GM12878 (cell line): ENCODE measurements around the gene HP1BP3. TPM values are rescaled to one million over a fixed set of nuclear protein-coding genes. Genes with fewer than 3 reads are reported as not detected.

Experiments
- ATAC-seq: fragments of 200-7000 bp; cut with Tn5 transposase; 3 replicates; pipeline ENCODE4 v1.9.1; 2020; ENCODE audit warnings: mild to moderate bottlenecking, moderate library complexity
- BruUV-seq: library from RNA; stranded (reverse); fragments of 400-500 nt; replicated peaks from 2 replicates; lab custom pipeline; 2021; lab: Mats Ljungman, UMichigan
- CTCF ChIA-PET: fragments of 300-600 bp; sonication (Branson Sonifier 250); formaldehyde crosslinking; extraction: SDS; loops from one replicate; lab custom pipeline; 2021; ENCODE audit warnings: inconsistent platforms; lab: Yijun Ruan, JAX
- POLR2A ChIA-PET: fragments of 350-600 bp; formaldehyde crosslinking; extraction: SDS; loops from one replicate; lab custom pipeline; 2021; ENCODE audit warnings: inconsistent platforms; lab: Charles Lee
- RAD21 ChIA-PET: fragments of 300-600 bp; sonication (Branson Sonifier 250); formaldehyde crosslinking; loops from one replicate; lab custom pipeline; 2023; ENCODE audit warnings: antibody characterized with exemption; ENCODE audit not compliant: unreplicated experiment; lab: Charles Lee
- SMC1A ChIA-PET: fragments of 300-600 bp; sonication (Branson Sonifier 250); formaldehyde crosslinking; loops from one replicate; lab custom pipeline; 2023; ENCODE audit not compliant: unreplicated experiment, uncharacterized antibody; lab: Charles Lee
- DNase-seq: peaks from one replicate; pipeline ENCODE4 v3.0.0-alpha.2; 2011; ENCODE audit warnings: low read depth, low spot score
- FAIRE-seq: peaks from 3 replicates; lab custom pipeline; 2011; peaks lifted over from hg19 to GRCh38; lab: Jason Lieb, UNC
- H2AFZ ChIP-seq: 2 replicates; pipeline ENCODE4 v1.6.0; 2011; ENCODE audit warnings: low read depth, low read length, control low read depth; ENCODE audit not compliant: control insufficient read depth
- H3K27ac ChIP-seq: 2 replicates; pipeline ENCODE4 v1.5.1; 2011; ENCODE audit warnings: control low read depth; ENCODE audit not compliant: control insufficient read depth, insufficient read depth
- H3K27me3 ChIP-seq, 2 experiments: replicated peaks in 1 of 2; 2 replicates each; pipeline versions ENCODE4 v1.6.0 to v1.6.1; 2011; ENCODE audit warnings: low read length in 1 of 2; ENCODE audit not compliant: control insufficient read depth in 2 of 2, insufficient read depth in 2 of 2
- H3K36me3 ChIP-seq, 2 experiments: 2 replicates each; pipeline ENCODE4 v1.5.1; 2011; ENCODE audit warnings: low read length in 1 of 2; ENCODE audit not compliant: control insufficient read depth in 2 of 2, insufficient read depth in 2 of 2
- H3K4me1 ChIP-seq: 2 replicates; pipeline ENCODE4 v1.6.1; 2011; ENCODE audit warnings: mild to moderate bottlenecking, low read length, moderate library complexity, mixed read lengths; ENCODE audit not compliant: control insufficient read depth, insufficient read depth
- H3K4me2 ChIP-seq: 2 replicates; pipeline ENCODE4 v1.6.0; 2011; ENCODE audit warnings: control low read depth; ENCODE audit not compliant: control insufficient read depth, insufficient read depth
- H3K4me3 ChIP-seq: fragments of 200-600 bp; sonication (generic); 2 replicates; pipeline ENCODE4 v1.5.1; 2016
- H3K79me2 ChIP-seq: 2 replicates; pipeline ENCODE4 v1.6.0; 2011; ENCODE audit warnings: low read length; ENCODE audit not compliant: control insufficient read depth, insufficient read depth
- H3K9ac ChIP-seq: 2 replicates; pipeline ENCODE4 v1.8.0; 2011; ENCODE audit warnings: low read length, control low read depth, mixed read lengths; ENCODE audit not compliant: control insufficient read depth, insufficient read depth
- H3K9me3 ChIP-seq: replicated peaks from 3 replicates; pipeline ENCODE4 v1.5.1; 2011; ENCODE audit warnings: mild to moderate bottlenecking, low read length; ENCODE audit not compliant: control insufficient read depth, insufficient read depth
- H4K20me1 ChIP-seq: 2 replicates; pipeline ENCODE4 v1.6.0; 2011; ENCODE audit not compliant: control insufficient read depth, insufficient read depth
- ATF7 ChIP-seq: fragments of 450-650 bp; IDR thresholded peaks from 2 replicates; pipeline ENCODE4 v1.6.1; 2016; ENCODE audit warnings: low read depth, mild to moderate bottlenecking
- PBX3 ChIP-seq: IDR thresholded peaks from 2 replicates; pipeline ENCODE4 v1.6.1; 2011; ENCODE audit warnings: mild to moderate bottlenecking, low read depth, low read length, moderate library complexity; ENCODE audit not compliant: insufficient replicate concordance
- SP1 ChIP-seq: IDR thresholded peaks from one replicate; pipeline ENCODE4 v1.6.1; 2011; ENCODE audit warnings: low read depth, low read length
- WGBS: methylation state at CpG from one replicate; pipeline ENCODE4 v1.1.6; 2016; ENCODE audit warnings: low lambda C conversion rate; ENCODE audit not compliant: insufficient replicate concordance, insufficient coverage; ENCODE audit errors: missing lambda C conversion rate; 5-methylcytosine and 5-hydroxymethylcytosine counted together
- in situ Hi-C: fragments of 300-500 bp; cut with MboI; formaldehyde crosslinking; loops from 9 replicates; pipeline ENCODE4 v1.14.3; 2018; ENCODE audit warnings: mixed read lengths
- intact Hi-C: fragments of 100-400 bp; cut with micrococcal nuclease; formaldehyde crosslinking; loops from one replicate; pipeline ENCODE4 v1.14.2; 2022; ENCODE audit not compliant: unreplicated experiment
- polyA plus RNA-seq, 11 experiments: library from polyadenylated mRNA; depleted of rRNA in 4 of 11; unstranded in 6 of 11; stranded (reverse) in 5 of 11; fragments of >200 nt; fragmentation: Nextera tagmentation in 4 of 11; fragmentation: Illumina TruSeq in 1 of 11; extraction: Ambion mirVana in 4 of 11; extraction: Trizol in 1 of 11; gene quantifications; 1 replicate in 1 of 11; 2 replicates in 10 of 11; pipeline versions ENCODE4 v1.2.1 to v1.2.3, GENCODE V29; 2011 to 2016; ENCODE audit warnings: inconsistent platforms in 2 of 11, missing spikeins in 2 of 11, low read depth in 1 of 11
- total RNA-seq, 4 experiments: library from RNA; depleted of rRNA in 3 of 4; stranded (reverse); fragments of >200 nt in 3 of 4; fragmentation: Illumina TruSeq in 1 of 4; extraction: Trizol in 1 of 4; gene quantifications; 2 replicates each; pipeline versions ENCODE4 v1.2.1 to v1.2.3, GENCODE V29; 2013 to 2021
- TF ChIP-seq, protein P1 (sequence below): fragments of 450-650 bp; IDR thresholded peaks from 2 replicates; pipeline ENCODE4 v1.6.1; 2017; ENCODE audit warnings: mild to moderate bottlenecking

The HP1BP3 gene
- total and polyA plus RNA-seq, 10 of the 15 experiments (the other 5 are each of a cell fraction or from before 2014, with no cell fraction given) = 32.6 to 188 (median 133) TPM

GRCh38 chr1:20829946-20830345, 42.8 kb upstream of the HP1BP3 start:
- no peaks in the 10 kb centered on the region for H3K4me1 ChIP-seq
- ChIA-PET SMC1A (interaction anchor here (0.6 to 3.3 kb wide), 4 partner anchors 10 to 366 kb away, joined by 3 to 8 read pairs (median 3); no protein-coding TSS in a partner anchor), POLR2A (no interaction called here), CTCF (interaction anchor here (1.2 to 1.7 kb wide), 3 partner anchors 17 to 133 kb away, joined by 3 to 4 read pairs (median 4); no protein-coding TSS in a partner anchor), RAD21 (interaction anchor here (1.3 kb wide), 1 partner anchor 12 kb away, joined by 3 read pairs; no protein-coding TSS in a partner anchor)
- BruUV-seq = no TSS peak
- H2AFZ ChIP-seq = no peak overlapping the region
- H3K27ac ChIP-seq = no peak overlapping the region
- 95% methylated on average over 1 of the region's 1 CpG for WGBS
- no peaks in the 10 kb centered on the region for H3K27me3 ChIP-seq
- H3K36me3 ChIP-seq = peaks cover 0 to 12% of the 10 kb centered on the region in 2 experiments; a peak in 1 of 4 replicates
- H3K4me3 ChIP-seq = no peak overlapping the region
- no peak for FAIRE-seq
- TF ChIP-seq, protein P1, sequence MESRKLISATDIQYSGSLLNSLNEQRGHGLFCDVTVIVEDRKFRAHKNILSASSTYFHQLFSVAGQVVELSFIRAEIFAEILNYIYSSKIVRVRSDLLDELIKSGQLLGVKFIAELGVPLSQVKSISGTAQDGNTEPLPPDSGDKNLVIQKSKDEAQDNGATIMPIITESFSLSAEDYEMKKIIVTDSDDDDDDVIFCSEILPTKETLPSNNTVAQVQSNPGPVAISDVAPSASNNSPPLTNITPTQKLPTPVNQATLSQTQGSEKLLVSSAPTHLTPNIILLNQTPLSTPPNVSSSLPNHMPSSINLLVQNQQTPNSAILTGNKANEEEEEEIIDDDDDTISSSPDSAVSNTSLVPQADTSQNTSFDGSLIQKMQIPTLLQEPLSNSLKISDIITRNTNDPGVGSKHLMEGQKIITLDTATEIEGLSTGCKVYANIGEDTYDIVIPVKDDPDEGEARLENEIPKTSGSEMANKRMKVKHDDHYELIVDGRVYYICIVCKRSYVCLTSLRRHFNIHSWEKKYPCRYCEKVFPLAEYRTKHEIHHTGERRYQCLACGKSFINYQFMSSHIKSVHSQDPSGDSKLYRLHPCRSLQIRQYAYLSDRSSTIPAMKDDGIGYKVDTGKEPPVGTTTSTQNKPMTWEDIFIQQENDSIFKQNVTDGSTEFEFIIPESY = no peak
- TF ChIP-seq SP1 (no peak), ATF7 (no peak), PBX3 (no peak)
- H3K4me2 ChIP-seq = no peak overlapping the region
- intact Hi-C loops = no loop called here
- in situ Hi-C loops = no loop called here
- H3K79me2 ChIP-seq = no peaks in the 10 kb centered on the region
- DNase-seq = no peak
- ATAC-seq = no peak
- H3K9ac ChIP-seq = no peak overlapping the region
- H3K9me3 ChIP-seq = no peaks in the 10 kb centered on the region
- H4K20me1 ChIP-seq = no peaks in the 10 kb centered on the region
